Fibroblast of the aortic adventitia (primary cell): Measurements from ENCODE around the gene UQCRQ. TPM values are rescaled to one million over a fixed set of nuclear protein-coding genes. Genes with fewer than 3 reads are reported as not detected.

Experiments used
- DNase-seq: peaks from one replicate; pipeline ENCODE4 v3.0.0-alpha.2; 2010; ENCODE audit warnings: low read depth
- H3K4me3 ChIP-seq: 2 replicates; pipeline ENCODE4 v1.5.1; 2011; ENCODE audit warnings: low read depth, mild to moderate bottlenecking, control low read depth, low read length, moderate library complexity
- CTCF ChIP-seq: IDR thresholded peaks from 2 replicates; pipeline ENCODE4 v1.5.1; 2011; ENCODE audit warnings: mild to moderate bottlenecking, low read length, control low read depth, inconsistent platforms; ENCODE audit not compliant: insufficient read depth
- small RNA-seq: library from RNA; depleted of rRNA; stranded (forward); fragments of <200 nt; gene quantifications from one replicate; pipeline ENCODE3, GENCODE V24; 2012
- total RNA-seq: library from RNA; depleted of rRNA; stranded (reverse); fragments of >200 nt; gene quantifications from 2 replicates; pipeline ENCODE4 v1.2.3, GENCODE V29; 2012; ENCODE audit warnings: low replicate concordance

UQCRQ gene
- total RNA-seq, 1 donor = 92.0 TPM

GRCh38 chr5:132901730-132902129, 35.3 kb downstream of the UQCRQ start:
- no peak for TF ChIP-seq CTCF
- DNase-seq = no peak
- H3K4me3 ChIP-seq = no peak overlapping the region

- no peak for DNase-seq
- H3K4me3 ChIP-seq = no peak overlapping the region
- peak; percentile 3 for TF ChIP-seq CTCF
These were observed 39.5 kb downstream of the UQCRQ start for GRCh38 chr5:132905938-132906337.

GRCh38 chr5:132907161-132907560, 40.7 kb downstream of the UQCRQ start:
- no peak for DNase-seq
- no peak for TF ChIP-seq CTCF
- H3K4me3 ChIP-seq = no peak overlapping the region

- DNase-seq = no peak
- H3K4me3 ChIP-seq = no peak overlapping the region
- no peak for TF ChIP-seq CTCF
These were observed 43.3 kb downstream of the UQCRQ start for GRCh38 chr5:132909702-132910101.

GRCh38 chr5:132915681-132916080, 49.2 kb downstream of the UQCRQ start:
- TF ChIP-seq CTCF = no peak
- DNase-seq = no peak
- no peak overlapping the region for H3K4me3 ChIP-seq

GRCh38 chr5:132916086-132916485, 49.6 kb downstream of the UQCRQ start:
- DNase-seq = no peak
- no peak overlapping the region for H3K4me3 ChIP-seq
- TF ChIP-seq CTCF = no peak

Small RNAs within 50 kb of the gene (small RNA-seq; reads per million reads assigned to genes)
- not detected for gene RNA5SP192

Other genes with a start within 250 kb of the UQCRQ start
- not detected in 2 replicates for gene IL13, start 208.5 kb upstream of the UQCRQ start, total RNA-seq
- gene IL4, start 192.7 kb upstream of the UQCRQ start, total RNA-seq = 0.36 TPM in 1 of 2 replicates, not detected in the other
- gene KIF3A, start 129.1 kb upstream of the UQCRQ start, total RNA-seq = 12.7 and 29.2 TPM in 2 replicates
- 1.2 TPM in 1 of 2 replicates, not detected in the other for gene CCNI2, start 119.2 kb upstream of the UQCRQ start, total RNA-seq
- gene SEPTIN8, start 89.4 kb upstream of the UQCRQ start, total RNA-seq = 22.7 and 43.0 TPM in 2 replicates
- gene SOWAHA, start 53.3 kb upstream of the UQCRQ start, total RNA-seq = not detected in 2 replicates
- gene SHROOM1, start 36.0 kb upstream of the UQCRQ start, total RNA-seq = 1.2 and 7.6 TPM in 2 replicates
- 0.18 TPM in 1 of 2 replicates, not detected in the other for gene GDF9, start 173 bp upstream of the UQCRQ start, total RNA-seq
- gene LEAP2, start 7.0 kb downstream of the UQCRQ start, total RNA-seq = 0.18 and 0.74 TPM in 2 replicates
- 43.2 and 87.7 TPM in 2 replicates for gene AFF4, start 97.0 kb downstream of the UQCRQ start, total RNA-seq
- 7.8 and 14.4 TPM in 2 replicates for gene ZCCHC10, start 159.9 kb downstream of the UQCRQ start, total RNA-seq
- gene HSPA4, start 185.4 kb downstream of the UQCRQ start, total RNA-seq = 128 and 169 TPM in 2 replicates